GM21576 (cell line): ENCODE data around the gene DTNB.

Source experiments
- ATAC-seq: cut with Tn5 transposase; IDR thresholded peaks from one replicate; pipeline ENCODE4 v1.9.1; 2021; ENCODE audit warnings: mild to moderate bottlenecking, moderate library complexity; ENCODE audit not compliant: unreplicated experiment

The DTNB gene

DNA sequence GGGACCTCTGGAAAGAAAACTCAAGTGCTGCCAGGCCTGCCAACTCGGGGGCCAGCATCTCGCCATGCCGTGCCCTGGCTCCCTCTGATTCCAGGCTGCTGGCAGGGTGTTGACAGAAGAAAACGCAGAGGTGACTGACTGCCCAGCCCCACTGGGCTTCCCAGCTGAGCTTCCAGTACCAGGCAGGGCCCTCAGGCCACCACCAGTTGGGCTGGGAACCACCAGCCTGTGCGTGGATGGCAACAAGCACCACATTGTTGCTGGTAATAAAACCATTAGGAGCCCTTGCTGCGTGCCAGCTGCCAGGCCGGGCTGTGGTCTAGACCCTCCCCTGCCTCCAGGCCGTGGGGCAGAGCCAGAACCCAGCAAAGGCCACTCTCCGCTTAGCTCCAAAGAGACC is 340.8 kb downstream of the DTNB start:
- ATAC-seq, result no peak

DNA sequence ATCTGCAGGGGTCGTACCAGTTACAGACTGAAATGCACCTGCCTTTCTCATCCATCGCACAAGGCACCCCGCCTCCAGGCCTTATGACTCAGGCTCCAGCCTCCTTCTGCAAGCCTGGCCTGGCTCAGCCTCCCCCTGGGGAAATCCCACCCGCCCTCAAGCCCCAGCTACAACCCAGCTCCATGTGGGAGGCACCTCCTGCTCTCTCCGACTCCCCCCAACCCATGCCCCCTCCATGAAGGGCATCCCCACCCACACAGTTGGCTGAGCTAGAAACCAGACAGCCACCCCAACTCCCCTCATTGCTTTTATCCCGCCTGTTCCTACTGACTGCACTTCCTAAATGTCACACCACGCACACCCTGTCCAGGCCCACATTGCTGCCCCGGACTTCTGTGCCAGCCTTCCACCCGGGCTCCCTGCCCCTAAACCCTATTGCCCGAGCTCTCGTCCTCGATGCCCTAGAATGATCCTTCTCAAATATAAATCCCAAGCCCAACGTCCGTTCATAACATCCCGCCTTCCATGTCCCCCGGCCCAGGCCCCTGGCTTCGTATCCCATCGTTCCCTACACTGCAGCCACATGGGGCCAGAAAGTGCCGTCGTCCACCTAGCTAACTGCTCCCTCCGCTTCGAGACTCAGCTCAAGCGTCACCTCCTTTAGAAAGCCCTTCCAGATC is 341.6 kb downstream of the DTNB start:
- no peak for ATAC-seq

DNA sequence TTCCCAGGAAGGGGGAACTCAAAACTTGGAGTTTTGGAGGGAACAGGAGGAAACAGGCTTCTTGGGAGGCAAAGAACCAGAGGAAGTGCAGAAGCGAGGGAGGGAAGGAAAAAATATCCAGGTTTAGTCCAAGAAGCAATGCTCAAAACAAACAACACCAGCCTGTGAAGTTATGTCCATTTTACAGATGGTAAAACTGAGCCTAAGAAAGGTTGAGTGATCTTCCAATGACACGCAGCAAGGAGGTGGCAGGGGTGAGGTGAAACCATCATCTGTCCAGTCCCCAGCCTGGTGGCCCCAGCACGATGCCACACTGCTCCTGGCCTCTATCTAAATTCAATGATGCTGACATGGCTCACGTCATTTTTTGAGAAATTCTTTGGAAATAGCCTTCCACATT is 342.4 kb downstream of the DTNB start:
- no peak for ATAC-seq

DNA sequence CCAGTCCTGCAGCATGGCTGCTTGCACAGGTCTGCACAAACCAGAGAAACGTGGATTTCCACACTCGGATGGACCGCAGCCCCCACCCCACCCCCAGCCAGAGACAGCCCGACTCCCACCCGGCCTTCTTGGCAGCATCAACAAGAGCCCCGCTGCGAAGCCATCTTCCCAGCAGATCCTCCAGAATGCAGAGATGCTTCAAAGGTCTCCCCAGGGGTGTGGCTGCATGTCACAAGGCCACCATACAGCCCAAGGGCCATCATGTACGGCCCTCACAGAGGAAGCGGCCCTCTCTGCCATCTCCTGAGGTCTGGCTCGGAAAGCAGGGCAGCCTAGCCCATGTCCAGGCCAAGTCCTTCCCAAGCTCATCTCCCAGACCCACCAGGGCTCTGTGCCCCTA is 343.1 kb downstream of the DTNB start:
- ATAC-seq, result no peak

DNA sequence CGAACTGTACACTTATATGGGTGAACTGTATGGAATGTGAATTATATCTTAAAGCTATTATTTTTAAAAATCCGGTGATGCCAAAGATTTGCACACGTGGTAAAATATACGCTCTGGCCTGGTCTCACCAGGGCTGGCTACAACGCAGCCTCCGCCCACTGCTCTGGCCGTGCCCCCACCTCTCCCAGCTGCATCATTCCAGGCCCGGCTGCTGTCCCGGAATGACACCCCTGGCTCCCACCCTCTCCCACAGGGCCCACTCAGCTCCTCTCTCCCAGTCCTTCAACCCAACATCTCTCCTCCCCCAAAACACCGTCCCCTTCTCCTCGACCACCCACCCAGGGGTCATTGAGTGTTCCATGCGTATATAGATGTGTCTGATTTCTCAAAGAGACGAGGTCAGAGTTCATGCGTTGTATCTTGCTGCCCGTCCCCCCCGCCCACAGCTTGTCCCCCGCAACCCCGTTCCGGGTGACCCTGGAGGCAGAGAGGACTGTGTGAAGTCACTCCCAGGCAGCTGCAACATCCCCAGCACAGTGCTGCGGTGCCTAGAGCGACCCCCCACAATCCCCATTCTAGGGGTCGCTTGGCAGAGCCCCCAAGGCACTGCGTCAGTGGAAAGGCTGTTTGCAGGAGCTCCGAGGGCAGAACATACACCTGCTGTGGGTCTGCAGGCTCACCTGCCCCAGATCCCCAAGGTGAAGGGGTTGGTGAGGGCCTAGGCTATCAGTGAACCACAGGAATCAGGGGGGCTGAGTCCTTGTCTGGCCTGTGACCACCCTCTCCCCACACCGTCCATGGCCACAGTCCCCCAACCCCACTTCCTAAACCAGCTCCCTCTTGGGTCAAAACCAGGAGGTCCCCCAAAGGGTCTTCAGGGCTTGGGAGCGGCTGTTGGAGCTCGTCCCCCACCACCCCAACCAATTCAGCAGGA is 345.0 kb downstream of the DTNB start:
- ATAC-seq, result no peak
